HG02840 (cell line): Measurements from ENCODE around the gene PCDH9.

Experiments
- ATAC-seq: cut with Tn5 transposase; IDR thresholded peaks from one replicate; pipeline ENCODE4 v1.9.1; 2021; ENCODE audit warnings: mild to moderate bottlenecking, moderate library complexity, moderate number of reproducible peaks; ENCODE audit not compliant: unreplicated experiment, low FRiP score

PCDH9 gene

GRCh38 chr13:66994517-66995202 is 235.5 kb downstream of the PCDH9 start:
- peak; percentile 43 for ATAC-seq

GRCh38 chr13:66994097-66994496 is 236.0 kb downstream of the PCDH9 start:
- peak; percentile 50 for ATAC-seq

- no peak for ATAC-seq
Measured at GRCh38 chr13:66992719-66993118, 237.4 kb downstream of the PCDH9 start.

GRCh38 chr13:66992183-66992582 is 238.0 kb downstream of the PCDH9 start:
- no peak for ATAC-seq

- no peak for ATAC-seq
Measured at GRCh38 chr13:66984241-66984640, 245.9 kb downstream of the PCDH9 start.

- no peak for ATAC-seq
Measured at GRCh38 chr13:66981912-66982311, 248.2 kb downstream of the PCDH9 start.

- ATAC-seq: no peak
Measured at GRCh38 chr13:66977161-66977560, 253.0 kb downstream of the PCDH9 start.

- no peak for ATAC-seq
Measured at GRCh38 chr13:66974889-66975288, 255.2 kb downstream of the PCDH9 start.

GRCh38 chr13:66974174-66974573 is 256.0 kb downstream of the PCDH9 start:
- no peak for ATAC-seq

GRCh38 chr13:66972659-66973058 is 257.5 kb downstream of the PCDH9 start:
- ATAC-seq: no peak

- no peak for ATAC-seq
Measured at GRCh38 chr13:66971004-66971403, 259.1 kb downstream of the PCDH9 start.

GRCh38 chr13:66969291-66969690 is 260.8 kb downstream of the PCDH9 start:
- no peak for ATAC-seq

- ATAC-seq: no peak
Measured at GRCh38 chr13:66967811-66968597, 262.1 kb downstream of the PCDH9 start.

- ATAC-seq: no peak
Measured at GRCh38 chr13:66965181-66965580, 265.0 kb downstream of the PCDH9 start.

GRCh38 chr13:66962953-66963352 is 267.2 kb downstream of the PCDH9 start:
- no peak for ATAC-seq

GRCh38 chr13:66958611-66959010 is 271.5 kb downstream of the PCDH9 start:
- ATAC-seq: peak; percentile 69

- ATAC-seq: no peak
Measured at GRCh38 chr13:66952507-66952906, 277.6 kb downstream of the PCDH9 start.

- ATAC-seq: no peak
Measured at GRCh38 chr13:66951426-66951825, 278.7 kb downstream of the PCDH9 start.

- no peak for ATAC-seq
Measured at GRCh38 chr13:66950666-66951065, 279.5 kb downstream of the PCDH9 start.

- no peak for ATAC-seq
Measured at GRCh38 chr13:66948910-66949309, 281.2 kb downstream of the PCDH9 start.

- ATAC-seq: no peak
Measured at GRCh38 chr13:66943530-66943929, 286.6 kb downstream of the PCDH9 start.

- no peak for ATAC-seq
Measured at GRCh38 chr13:66940113-66940512, 290.0 kb downstream of the PCDH9 start.
